ENCODE results near the gene OAS2.
"Not testable (repeated sequence)": the region's sequence is repeated elsewhere in the genome, so short reads cannot be mapped to it uniquely, and the experiment has no call there.

The OAS2 gene

DNA sequence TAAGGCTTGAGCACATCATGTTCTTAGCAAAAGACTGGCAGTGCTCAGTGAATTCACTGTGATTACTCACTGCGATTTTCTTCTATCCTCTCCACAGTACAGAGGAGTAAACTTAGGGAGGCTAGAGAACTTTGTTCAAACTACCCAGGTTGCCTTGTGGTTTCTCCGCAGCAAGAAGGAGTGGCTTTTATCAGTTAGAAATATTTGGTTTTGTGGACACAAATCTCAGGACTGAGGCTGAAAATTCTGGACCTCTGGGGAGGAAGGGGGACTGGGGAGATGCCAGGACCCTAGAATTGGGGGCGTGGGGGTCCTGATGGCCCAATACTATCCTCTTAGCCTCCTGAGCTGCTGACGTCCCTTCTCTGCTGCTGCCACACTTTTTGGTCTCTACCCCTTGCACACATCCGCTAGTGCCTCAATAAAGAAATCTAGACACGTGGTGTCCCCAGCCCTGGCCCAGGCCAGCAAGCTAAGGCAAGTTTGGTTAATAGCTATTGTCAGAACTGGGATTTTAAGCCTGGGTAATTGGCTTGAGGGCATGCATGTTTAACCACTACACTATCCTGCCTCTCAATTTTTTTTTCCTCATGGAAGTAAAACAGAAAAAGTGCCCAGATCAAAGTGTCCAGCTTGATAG lies 842 bp downstream of the OAS2 start:
- no peak overlapping the region for H3K4me3 ChIP-seq
- peaks cover 29% of the 10 kb centered on the region for H3K4me1 ChIP-seq
- peaks cover 2% of the 10 kb centered on the region; the same call in 1 of the 2 replicates for H3K9me3 ChIP-seq
- peak; percentile 47 to 65 for DNase-seq (ENCODE audit: low spot score in 2 of 2)
- no peaks in the 10 kb centered on the region for H3K27me3 ChIP-seq (ENCODE audit: low read depth)
- H3K36me3 ChIP-seq (replicated peaks), result no peaks in the 10 kb centered on the region
- in situ Hi-C loops (cut with MboI; ENCODE audit: low sequenced_read_pairs), result no loop called here

DNA sequence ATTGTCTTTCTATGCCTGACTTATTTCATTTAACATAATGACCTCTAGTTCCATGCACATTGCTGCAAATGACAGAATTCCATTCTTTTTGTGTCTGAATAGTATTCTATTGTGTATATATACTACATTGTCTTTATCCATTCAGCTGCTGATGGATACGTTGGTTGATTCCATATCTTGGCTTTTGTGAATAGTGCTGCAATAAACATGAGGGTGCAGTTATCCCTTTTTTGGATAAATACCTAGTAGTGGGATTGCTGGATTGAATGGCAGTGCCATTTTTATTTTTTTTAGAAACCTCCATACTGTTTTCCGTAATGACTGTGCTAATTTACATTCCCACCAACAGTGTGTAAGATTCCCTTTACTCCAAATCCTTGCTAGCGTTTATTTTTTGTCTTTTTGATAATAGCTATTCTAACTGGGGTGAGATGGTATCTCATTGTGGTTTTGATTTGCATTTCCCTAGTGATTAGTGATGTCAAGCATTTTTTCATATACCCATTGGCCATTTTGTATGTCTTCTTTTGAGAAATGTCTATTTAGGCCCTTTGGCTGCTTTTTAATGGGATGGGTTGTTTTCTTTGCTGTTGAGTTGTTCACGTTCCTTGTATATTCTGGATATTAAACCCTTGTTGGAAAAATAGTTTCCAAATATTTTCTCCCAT lies 2.3 kb downstream of the OAS2 start:
- peak in 1 of 2 experiments; percentile 93 for DNase-seq (ENCODE audit: low spot score in 2 of 2)
- Histone ChIP-seq H3K27me3 (ENCODE audit: low read depth) (no peaks in the 10 kb centered on the region), H3K4me1 (peaks cover 29% of the 10 kb centered on the region), H3K4me3 (no peak overlapping the region), H3K9me3 (peaks cover 5% of the 10 kb centered on the region), H3K36me3 (replicated peaks) (no peaks in the 10 kb centered on the region)
- in situ Hi-C loops (cut with MboI; ENCODE audit: low sequenced_read_pairs), result no loop called here

DNA sequence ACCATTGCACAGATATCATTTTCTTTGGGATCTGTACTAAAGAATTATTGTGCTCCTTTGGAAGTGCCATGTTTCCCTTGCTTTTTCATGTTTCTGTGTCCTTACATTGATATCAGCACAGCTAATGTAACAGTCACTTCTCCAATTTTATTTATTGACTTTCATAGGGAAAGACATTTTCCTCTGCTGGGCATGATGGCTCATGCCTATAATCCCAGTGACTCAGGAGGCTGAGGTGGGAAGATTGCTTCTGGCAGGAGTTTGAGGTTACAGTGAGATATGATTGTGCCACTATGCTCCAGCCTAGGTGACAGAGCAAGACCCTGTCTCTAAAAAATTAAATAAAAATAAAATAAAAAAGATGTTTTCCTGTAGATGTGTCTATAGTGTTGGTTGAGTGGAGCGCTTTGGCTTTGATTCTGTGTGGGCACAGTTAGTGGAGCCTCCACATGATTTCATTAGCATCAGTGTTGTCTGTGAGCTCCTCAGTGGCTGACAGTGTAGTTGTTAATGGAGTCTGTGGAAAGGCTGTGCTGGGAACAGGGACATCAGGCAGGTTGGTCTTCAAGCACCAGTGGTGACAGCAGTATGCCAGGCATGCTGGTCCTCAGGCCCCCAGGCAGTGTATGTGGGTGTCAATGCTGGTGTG lies 7.4 kb downstream of the OAS2 start:
- no peaks in the 10 kb centered on the region for H3K36me3 ChIP-seq (replicated peaks)
- H3K4me1 ChIP-seq, result peaks cover 9% of the 10 kb centered on the region
- peaks cover 5% of the 10 kb centered on the region for H3K9me3 ChIP-seq
- in situ Hi-C loops (cut with MboI; ENCODE audit: low sequenced_read_pairs), result no loop called here
- no peaks in the 10 kb centered on the region for H3K27me3 ChIP-seq (ENCODE audit: low read depth)
- no peak for DNase-seq (ENCODE audit: low spot score in 2 of 2)
- no peak overlapping the region for H3K4me3 ChIP-seq

DNA sequence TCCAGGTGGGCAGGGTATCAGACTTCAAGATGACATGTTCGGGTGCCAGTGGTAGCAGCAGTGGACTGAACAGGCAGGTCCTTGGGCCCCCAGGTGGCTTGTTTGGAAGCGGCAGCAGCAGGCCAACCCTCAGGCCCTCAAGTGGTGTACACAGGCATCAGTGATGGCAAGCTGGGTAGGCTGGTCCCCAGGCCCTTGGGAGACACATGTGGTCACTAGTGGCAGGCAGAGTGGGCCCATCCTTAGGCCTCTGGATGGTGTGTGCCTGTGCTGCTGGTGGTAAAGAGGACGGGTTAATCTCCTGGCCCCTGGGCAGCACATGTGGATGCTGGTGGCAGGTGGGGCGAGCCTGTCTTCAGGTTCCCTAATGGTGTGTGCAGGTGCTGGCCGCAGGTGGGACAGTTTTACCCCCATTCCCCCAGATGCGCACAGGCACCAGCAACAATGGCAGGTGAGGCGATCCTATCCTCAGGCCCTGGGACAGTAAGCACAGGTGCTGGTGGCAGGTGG lies 8.0 kb downstream of the OAS2 start:
- peaks cover 4% of the 10 kb centered on the region for H3K4me1 ChIP-seq
- in situ Hi-C loops (cut with MboI; ENCODE audit: low sequenced_read_pairs), result no loop called here
- H3K9me3 ChIP-seq, result peaks cover 5% of the 10 kb centered on the region
- H3K4me3 ChIP-seq, result no peak overlapping the region
- H3K27me3 ChIP-seq (ENCODE audit: low read depth), result no peaks in the 10 kb centered on the region
- no peaks in the 10 kb centered on the region for H3K36me3 ChIP-seq (replicated peaks)
- no peak for DNase-seq (ENCODE audit: low spot score in 2 of 2)

DNA sequence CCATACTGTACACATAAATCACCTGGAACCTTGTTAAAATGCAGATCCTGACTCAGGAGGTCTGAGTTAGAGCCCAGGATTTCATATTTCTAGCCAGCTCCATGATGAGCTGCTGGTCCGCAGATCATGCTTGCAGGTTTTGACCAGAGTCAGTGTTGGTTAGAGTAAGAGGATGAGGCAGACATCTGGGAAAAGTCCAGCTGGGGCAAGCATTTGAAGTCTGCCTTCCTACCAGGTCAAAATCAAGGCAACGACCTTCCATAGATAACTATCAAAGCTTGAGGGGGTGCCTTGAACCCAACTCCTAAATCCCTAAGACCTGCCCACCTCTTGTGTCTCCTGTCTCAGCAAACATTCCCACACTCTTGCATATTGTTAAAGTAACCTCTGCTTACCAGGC lies 9.2 kb downstream of the OAS2 start:
- peaks cover 3% of the 10 kb centered on the region; the same call in 1 of the 2 replicates for H3K9me3 ChIP-seq
- no peak for DNase-seq (ENCODE audit: low spot score in 2 of 2)
- no peaks in the 10 kb centered on the region for H3K4me1 ChIP-seq
- H3K4me3 ChIP-seq, result no peak overlapping the region
- no peaks in the 10 kb centered on the region for H3K36me3 ChIP-seq (replicated peaks)
- in situ Hi-C loops (cut with MboI; ENCODE audit: low sequenced_read_pairs), result no loop called here
- no peaks in the 10 kb centered on the region for H3K27me3 ChIP-seq (ENCODE audit: low read depth)

DNA sequence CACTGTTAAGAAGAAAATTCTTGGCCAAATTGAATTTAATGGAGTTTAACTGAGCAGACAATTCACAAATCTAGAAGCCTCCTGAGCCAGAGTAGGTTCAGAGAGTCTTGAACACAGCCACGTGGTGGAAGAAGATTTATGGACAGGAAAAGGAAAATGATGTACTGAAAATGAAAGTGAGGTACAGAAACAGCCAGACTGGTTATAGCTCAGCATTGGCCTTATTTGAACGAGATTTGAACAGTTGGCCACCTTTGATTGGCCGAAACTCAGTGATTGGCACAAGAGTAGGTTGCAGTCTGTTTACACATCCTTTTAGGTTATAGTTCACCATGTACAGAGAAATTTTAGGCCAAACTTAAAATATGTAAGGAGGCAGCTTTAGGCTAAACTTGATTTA lies 9.9 kb downstream of the OAS2 start:
- H3K27me3 ChIP-seq (ENCODE audit: low read depth), result no peaks in the 10 kb centered on the region
- H3K9me3 ChIP-seq, result peaks cover 3% of the 10 kb centered on the region; the same call in 1 of the 2 replicates
- no peaks in the 10 kb centered on the region for H3K36me3 ChIP-seq (replicated peaks)
- DNase-seq (ENCODE audit: low spot score in 2 of 2), result no peak
- no peaks in the 10 kb centered on the region for H3K4me1 ChIP-seq
- in situ Hi-C loops (cut with MboI; ENCODE audit: low sequenced_read_pairs), result no loop called here
- no peak overlapping the region for H3K4me3 ChIP-seq

DNA sequence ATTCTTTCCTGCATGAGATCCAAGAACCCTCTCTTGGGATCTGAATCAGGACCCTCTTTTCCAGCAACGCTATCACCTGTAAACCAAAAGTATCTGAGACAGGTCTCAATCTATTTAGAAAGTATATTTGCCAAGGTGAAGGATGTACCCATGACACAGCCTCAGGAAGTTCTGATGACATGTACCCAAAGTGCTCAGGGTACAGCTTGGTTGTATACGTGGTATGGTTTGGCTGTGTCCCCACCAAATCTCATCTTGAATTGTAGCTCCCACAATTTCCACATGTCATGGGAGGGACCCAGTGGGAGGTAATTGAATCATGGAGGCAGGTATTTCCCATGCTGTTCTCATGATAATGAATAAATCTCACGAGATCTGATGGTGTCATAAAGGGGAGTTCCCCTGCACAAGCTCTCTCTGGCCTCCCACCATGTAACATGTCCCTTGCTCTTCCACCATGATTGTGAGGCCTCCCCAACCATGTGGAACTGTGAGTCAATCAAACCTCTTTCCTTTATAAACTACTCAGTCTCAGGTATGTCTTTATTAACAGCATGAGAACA lies 10.6 kb downstream of the OAS2 start:
- in situ Hi-C loops (cut with MboI; ENCODE audit: low sequenced_read_pairs); H3K9me3 ChIP-seq: not testable (repeated sequence)

DNA sequence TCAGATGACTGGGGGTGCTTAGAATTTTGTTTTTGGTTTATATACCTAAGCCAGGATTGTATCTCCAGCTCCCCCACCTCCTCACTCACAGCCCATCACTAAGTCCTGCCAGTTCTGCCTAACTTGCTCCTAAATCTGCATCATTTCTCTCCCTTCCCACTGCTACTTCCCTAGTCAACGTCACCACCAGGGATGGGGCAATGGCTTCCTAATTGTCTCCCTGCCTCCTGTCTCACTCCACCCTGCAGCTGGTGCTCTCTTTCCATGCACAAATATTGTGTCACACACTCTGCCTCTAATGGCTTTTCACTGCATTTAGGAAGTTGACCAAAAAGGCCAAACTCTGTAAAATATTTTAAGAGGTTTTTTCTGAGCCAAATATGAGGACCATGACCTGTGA lies 11.5 kb downstream of the OAS2 start:
- Histone ChIP-seq H3K27me3 (ENCODE audit: low read depth) (no peaks in the 10 kb centered on the region), H3K4me3 (no peak overlapping the region), H3K4me1 (no peaks in the 10 kb centered on the region), H3K36me3 (replicated peaks) (no peaks in the 10 kb centered on the region), H3K9me3 (peaks cover under 1% of the 10 kb centered on the region; the same call in 1 of the 2 replicates)
- DNase-seq (ENCODE audit: low spot score in 2 of 2), result no peak
- in situ Hi-C loops (cut with MboI; ENCODE audit: low sequenced_read_pairs), result no loop called here

More for the DNA sequence above, 10.6 kb downstream of the OAS2 start:
- H3K4me1 ChIP-seq; H3K36me3 ChIP-seq (replicated peaks); H3K4me3 ChIP-seq; H3K27me3 ChIP-seq (ENCODE audit: low read depth); DNase-seq (ENCODE audit: low spot score in 2 of 2): not testable (repeated sequence)

DNA sequence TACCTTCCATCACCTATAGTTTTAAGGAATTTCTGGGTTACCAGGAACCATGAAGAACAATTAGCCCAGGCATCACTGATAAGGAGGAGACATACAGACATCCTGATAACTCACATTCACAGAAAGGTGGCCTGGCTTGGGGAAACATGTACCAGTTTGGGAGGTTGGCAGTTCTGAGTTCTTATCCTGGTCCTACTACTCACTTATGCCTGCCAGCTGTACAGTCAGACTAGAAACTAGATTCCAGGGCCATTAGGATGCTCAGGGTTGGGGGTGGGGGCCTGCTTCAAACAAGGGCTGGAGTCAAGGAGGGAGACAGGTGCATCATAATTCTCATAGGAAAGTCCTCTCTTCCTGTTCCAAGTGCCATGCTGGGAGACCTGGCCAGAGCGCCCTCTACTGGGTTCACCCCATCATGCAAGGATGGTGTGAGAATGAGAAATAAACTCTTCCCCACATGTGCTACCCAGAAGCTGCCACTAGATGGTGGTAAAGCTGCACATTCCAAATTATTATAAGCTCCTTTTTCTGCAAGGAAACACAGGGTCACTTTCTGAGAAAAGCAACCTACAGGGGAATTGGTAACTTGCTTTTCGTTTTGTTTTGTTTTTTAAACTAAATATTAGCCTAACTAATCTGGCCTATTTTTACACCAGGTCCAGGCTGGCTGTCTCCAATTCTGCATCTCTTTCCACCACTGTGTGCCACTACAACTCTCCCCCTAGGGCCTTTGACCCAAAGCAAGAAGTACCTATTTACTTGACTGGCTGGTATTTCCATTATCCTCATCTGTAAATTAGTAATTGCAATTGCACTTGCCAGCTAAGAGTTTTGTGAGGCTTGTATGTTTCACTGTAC lies 14.5 kb downstream of the OAS2 start:
- Histone ChIP-seq H3K36me3 (replicated peaks) (no peaks in the 10 kb centered on the region), H3K4me1 (no peaks in the 10 kb centered on the region), H3K27me3 (ENCODE audit: low read depth) (no peaks in the 10 kb centered on the region), H3K9me3 (no peaks in the 10 kb centered on the region; the same call in 1 of the 2 replicates), H3K4me3 (no peak overlapping the region)
- peak; percentile 61 to 73 for DNase-seq (ENCODE audit: low spot score in 2 of 2)
- in situ Hi-C loops (cut with MboI; ENCODE audit: low sequenced_read_pairs), result no loop called here

DNA sequence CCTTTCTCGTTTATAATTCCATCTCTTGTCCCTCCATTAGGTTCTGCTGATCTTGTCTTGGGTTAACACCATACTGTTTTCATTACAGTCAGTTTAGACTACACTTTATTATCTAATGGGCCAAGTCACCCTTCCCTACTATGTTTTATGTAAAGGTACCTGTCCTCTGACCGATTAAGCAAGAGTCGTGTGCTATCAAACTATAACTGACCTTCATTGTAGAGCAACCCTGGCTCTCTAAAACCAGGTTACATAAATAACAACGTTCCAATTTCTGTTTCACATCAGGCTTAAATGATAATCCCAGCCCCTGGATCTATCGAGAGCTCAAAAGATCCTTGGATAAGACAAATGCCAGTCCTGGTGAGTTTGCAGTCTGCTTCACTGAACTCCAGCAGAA lies 16.7 kb downstream of the OAS2 start:
- H3K4me1 ChIP-seq, result no peaks in the 10 kb centered on the region
- H3K4me3 ChIP-seq, result no peak overlapping the region
- H3K9me3 ChIP-seq, result no peaks in the 10 kb centered on the region
- H3K27me3 ChIP-seq (ENCODE audit: low read depth), result no peaks in the 10 kb centered on the region
- in situ Hi-C loops (cut with MboI; ENCODE audit: low sequenced_read_pairs), result no loop called here
- no peaks in the 10 kb centered on the region for H3K36me3 ChIP-seq (replicated peaks)
- DNase-seq (ENCODE audit: low spot score in 2 of 2), result no peak

DNA sequence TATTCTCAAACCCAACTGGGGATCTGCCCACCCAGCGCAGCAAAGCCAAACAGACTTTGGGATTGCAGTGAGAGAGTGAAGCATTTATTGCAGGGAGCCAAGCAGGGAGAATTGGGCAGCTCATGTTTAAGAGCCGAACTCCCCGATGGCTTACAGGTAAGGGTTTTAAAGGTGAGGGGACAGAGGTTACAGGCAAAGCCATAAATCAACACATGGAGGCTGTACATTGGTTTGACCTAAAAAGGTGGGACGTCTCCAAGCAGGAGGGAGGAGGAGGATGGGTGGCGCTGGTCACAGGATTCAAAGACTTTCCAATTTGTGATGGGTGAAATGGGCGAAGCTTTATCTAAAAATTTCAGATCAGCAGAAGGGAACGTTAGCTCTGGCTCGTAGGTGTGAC lies 18.2 kb downstream of the OAS2 start:
- Histone ChIP-seq H3K4me1 (no peaks in the 10 kb centered on the region), H3K36me3 (replicated peaks) (no peaks in the 10 kb centered on the region), H3K4me3 (no peak overlapping the region), H3K9me3 (no peaks in the 10 kb centered on the region), H3K27me3 (ENCODE audit: low read depth) (no peaks in the 10 kb centered on the region)
- in situ Hi-C loops (cut with MboI; ENCODE audit: low sequenced_read_pairs), result no loop called here
- DNase-seq (ENCODE audit: low spot score in 2 of 2), result no peak

DNA sequence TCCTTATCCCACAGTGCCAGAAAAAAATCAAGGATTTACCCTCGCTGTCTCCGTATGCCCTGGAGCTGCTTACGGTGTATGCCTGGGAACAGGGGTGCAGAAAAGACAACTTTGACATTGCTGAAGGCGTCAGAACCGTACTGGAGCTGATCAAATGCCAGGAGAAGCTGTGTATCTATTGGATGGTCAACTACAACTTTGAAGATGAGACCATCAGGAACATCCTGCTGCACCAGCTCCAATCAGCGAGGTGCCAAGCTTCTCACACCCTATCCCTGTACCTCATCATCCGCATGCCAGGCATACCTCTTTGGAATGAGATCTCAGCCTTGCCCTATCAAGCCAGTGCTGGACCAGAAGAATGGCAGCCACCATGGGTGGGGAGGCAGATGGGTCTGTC lies 19.2 kb downstream of the OAS2 start:
- H3K27me3 ChIP-seq (ENCODE audit: low read depth), result no peaks in the 10 kb centered on the region
- no peaks in the 10 kb centered on the region for H3K36me3 ChIP-seq (replicated peaks)
- no peaks in the 10 kb centered on the region for H3K4me1 ChIP-seq
- H3K4me3 ChIP-seq, result no peak overlapping the region
- no peak for DNase-seq (ENCODE audit: low spot score in 2 of 2)
- no peaks in the 10 kb centered on the region for H3K9me3 ChIP-seq
- in situ Hi-C loops (cut with MboI; ENCODE audit: low sequenced_read_pairs), result no loop called here

DNA sequence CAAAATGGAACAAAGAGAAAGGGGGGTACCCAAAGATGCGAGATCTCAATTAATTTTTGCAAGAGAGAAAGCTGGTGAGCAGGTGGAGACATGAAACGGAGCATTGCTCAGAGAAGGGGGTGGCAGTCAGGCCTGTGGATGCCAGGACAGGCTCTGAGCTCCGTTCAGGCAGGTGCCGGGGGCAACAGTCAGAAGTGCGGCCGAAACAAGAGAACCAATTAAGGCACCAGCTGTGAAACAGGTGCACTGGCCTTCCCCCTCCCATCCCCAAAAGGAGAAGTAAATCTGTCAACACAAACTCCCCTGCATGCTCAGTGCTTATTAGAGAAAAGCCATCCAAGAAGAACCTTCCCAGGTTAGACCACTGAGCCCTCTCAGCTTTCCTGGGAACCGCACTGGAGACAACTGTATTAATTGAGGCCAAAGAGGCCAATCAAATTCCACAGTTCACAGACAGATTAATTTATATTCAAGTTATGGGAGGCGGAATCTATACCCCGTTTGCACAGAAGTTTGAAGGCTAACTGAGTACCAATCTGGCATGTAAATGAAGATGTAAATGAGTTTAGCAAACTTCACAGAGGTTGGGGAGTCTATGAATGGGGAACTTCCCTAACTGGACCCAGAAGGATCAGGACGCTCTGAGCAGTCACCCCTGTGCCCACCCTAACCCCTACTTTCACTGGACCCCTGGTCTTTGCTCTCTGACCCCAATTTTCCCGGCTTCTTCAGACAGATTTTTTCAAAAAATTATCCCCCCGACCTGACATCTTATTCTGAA lies 20.9 kb downstream of the OAS2 start:
- in situ Hi-C loops (cut with MboI; ENCODE audit: low sequenced_read_pairs), result no loop called here
- no peak overlapping the region for H3K4me3 ChIP-seq

More for the DNA sequence above, 20.9 kb downstream of the OAS2 start:
- Histone ChIP-seq H3K9me3 (no peaks in the 10 kb centered on the region), H3K27me3 (ENCODE audit: low read depth) (no peaks in the 10 kb centered on the region), H3K36me3 (replicated peaks) (no peaks in the 10 kb centered on the region), H3K4me1 (no peaks in the 10 kb centered on the region)
- DNase-seq (ENCODE audit: low spot score in 2 of 2), result no peak

All from HAP-1 (cell line).